CD14-positive monocyte (primary cell): ENCODE results near the gene OPN5. TPM values are rescaled to one million over a fixed set of nuclear protein-coding genes. Genes with fewer than 3 reads are reported as not detected.
A peak's percentile ranks its signal among the peaks of the same experiment; 100 is the strongest.

Experiments
- DNase-seq, 3 donors: peaks; one replicate each; pipeline ENCODE4 v3.0.0-alpha.2; 2011 to 2022
- H2AFZ ChIP-seq: 2 replicates; pipeline ENCODE4 v1.6.0; 2012; ENCODE audit warnings: mild to moderate bottlenecking, low read depth, low read length, inconsistent platforms; ENCODE audit not compliant: insufficient read depth, poor library complexity, severe bottlenecking
- H3K27ac ChIP-seq, 2 donors: 1 replicate in 1 of 2; 2 replicates in 1 of 2; pipeline ENCODE4 v1.5.1; 2012 to 2013; ENCODE audit warnings: low read length in 2 of 2, control low read depth in 1 of 2, inconsistent platforms in 1 of 2, low read depth in 1 of 2, mild to moderate bottlenecking in 1 of 2
- H3K27me3 ChIP-seq, 2 donors: one replicate each; pipeline versions ENCODE4 v1.6.0 to v1.6.1; 2011 to 2013; ENCODE audit warnings: low read length in 2 of 2; ENCODE audit not compliant: control insufficient read depth in 2 of 2, insufficient read depth in 2 of 2
- H3K36me3 ChIP-seq, 2 donors: replicated peaks in 1 of 2; 1 replicate in 1 of 2; 2 replicates in 1 of 2; pipeline versions ENCODE4 v1.5.1 to v1.6.1; 2012 to 2013; ENCODE audit warnings: low read length in 2 of 2, control low read depth in 1 of 2, inconsistent platforms in 1 of 2, mild to moderate bottlenecking in 1 of 2; ENCODE audit not compliant: insufficient read depth in 2 of 2, control insufficient read depth in 1 of 2
- H3K4me1 ChIP-seq, 2 donors: 1 replicate in 1 of 2; 2 replicates in 1 of 2; pipeline versions ENCODE4 v1.5.1 to v1.6.1; 2012 to 2013; ENCODE audit warnings: low read length in 2 of 2, control low read depth in 1 of 2, inconsistent platforms in 1 of 2, mild to moderate bottlenecking in 1 of 2, moderate library complexity in 1 of 2; ENCODE audit not compliant: insufficient read depth in 2 of 2, control insufficient read depth in 1 of 2
- H3K4me2 ChIP-seq: replicated peaks from 2 replicates; pipeline ENCODE3; 2012; ENCODE audit warnings: low read length, moderate library complexity, mild to moderate bottlenecking; ENCODE audit not compliant: poor library complexity, severe bottlenecking; ENCODE audit errors: extremely low read depth
- H3K4me3 ChIP-seq, 3 experiments: fragments of 200-600 bp in 1 of 3; sonication (generic) in 1 of 3; replicated peaks in 1 of 3; 1 replicate in 2 of 3; 2 replicates in 1 of 3; pipeline ENCODE4 v1.5.1; 2011 to 2013; ENCODE audit warnings: low read length in 3 of 3, mild to moderate bottlenecking in 3 of 3, control low read depth in 2 of 3, low read depth in 2 of 3, inconsistent platforms in 1 of 3, moderate library complexity in 1 of 3
- H3K79me2 ChIP-seq: 2 replicates; pipeline ENCODE4 v1.6.0; 2012; ENCODE audit warnings: mild to moderate bottlenecking, control low read depth, inconsistent platforms, low read length, moderate library complexity; ENCODE audit not compliant: insufficient read depth
- H3K9ac ChIP-seq: 2 replicates; pipeline ENCODE4 v1.6.0; 2017; ENCODE audit warnings: low read length, mild to moderate bottlenecking; ENCODE audit not compliant: insufficient read depth, poor library complexity, severe bottlenecking
- H3K9me3 ChIP-seq, 2 donors: replicated peaks in 1 of 2; 1 replicate in 1 of 2; 2 replicates in 1 of 2; pipeline versions ENCODE4 v1.5.1 to v1.6.1; 2012 to 2013; ENCODE audit warnings: low read length in 2 of 2, control low read depth in 1 of 2; ENCODE audit not compliant: control insufficient read depth in 1 of 2, insufficient read depth in 1 of 2
- H4K20me1 ChIP-seq: 2 replicates; pipeline ENCODE4 v1.6.0; 2012; ENCODE audit warnings: mild to moderate bottlenecking, low read length, control low read depth, moderate library complexity; ENCODE audit not compliant: insufficient read depth
- H3K27ac Mint-ChIP-seq, 7 donors: one replicate each; pipeline ENCODE4 v1.8.0; 2020; ENCODE audit warnings: mild to moderate bottlenecking in 7 of 7, mixed read lengths in 7 of 7, moderate library complexity in 6 of 7, inconsistent platforms in 2 of 7
- H3K27me3 Mint-ChIP-seq, 3 donors: one replicate each; pipeline ENCODE4 v1.8.0; 2021 to 2022; ENCODE audit warnings: low read depth in 3 of 3, mild to moderate bottlenecking in 3 of 3, mixed read lengths in 3 of 3, moderate library complexity in 3 of 3, inconsistent platforms in 1 of 3
- H3K36me3 Mint-ChIP-seq, 2 donors: one replicate each; pipeline ENCODE4 v1.8.0; 2020; ENCODE audit warnings: mixed read lengths in 2 of 2, inconsistent platforms in 1 of 2, mild to moderate bottlenecking in 1 of 2
- H3K4me1 Mint-ChIP-seq: one replicate; pipeline ENCODE4 v1.8.0; 2020; ENCODE audit warnings: mild to moderate bottlenecking, mixed read lengths
- H3K4me3 Mint-ChIP-seq, 2 donors: one replicate each; pipeline ENCODE4 v1.8.0; 2020; ENCODE audit warnings: mild to moderate bottlenecking in 2 of 2, mixed read lengths in 2 of 2, moderate library complexity in 1 of 2
- H3K9me3 Mint-ChIP-seq, 7 donors: one replicate each; pipeline ENCODE4 v1.8.0; 2020 to 2022; ENCODE audit warnings: mixed read lengths in 7 of 7, mild to moderate bottlenecking in 6 of 7, moderate library complexity in 6 of 7, inconsistent platforms in 2 of 7
- CTCF ChIP-seq: fragments of 200-600 bp; IDR thresholded peaks from one replicate; pipeline ENCODE4 v1.8.0; 2022; ENCODE audit warnings: antibody characterized with exemption, mild to moderate bottlenecking
- WGBS: methylation state at CpG from one replicate; pipeline ENCODE4 v1.1.5; 2013; ENCODE audit warnings: missing lambda C conversion rate; ENCODE audit not compliant: insufficient coverage; 5-methylcytosine and 5-hydroxymethylcytosine counted together
- intact Hi-C, 2 donors: fragments of 100-400 bp; cut with micrococcal nuclease; formaldehyde crosslinking; loops; one replicate each; pipeline versions ENCODE4 v1.15.0 to v1.15.1; 2023
- polyA plus RNA-seq, 3 donors: library from polyadenylated mRNA; depleted of rRNA in 1 of 3; unstranded in 2 of 3; stranded (reverse) in 1 of 3; fragments of 300-500 nt in 2 of 3; fragments of >200 nt in 1 of 3; fragmentation: Illumina TruSeq in 2 of 3; gene quantifications; 1 replicate in 2 of 3; 2 replicates in 1 of 3; pipeline ENCODE4 v1.2.3, GENCODE V29; 2012 to 2021

OPN5 gene
- polyA plus RNA-seq, 3 donors = not detected

- Mint-ChIP-seq H3K9me3 (no peaks in the 10 kb centered on the region), H3K4me3 (no peak overlapping the region), H3K4me1 (peaks cover 4% of the 10 kb centered on the region), H3K27me3 (peaks cover 2 to 11% (median 2%) of the 10 kb centered on the region in 3 donors), H3K36me3 (no peaks in the 10 kb centered on the region), H3K27ac (no peak overlapping the region)
- Histone ChIP-seq H3K27me3 (peaks cover 0 to 2% of the 10 kb centered on the region in 2 donors), H3K79me2 (no peaks in the 10 kb centered on the region), H3K36me3 (no peaks in the 10 kb centered on the region), H4K20me1 (no peaks in the 10 kb centered on the region), H3K4me1 (no peaks in the 10 kb centered on the region), H3K4me3 (no peak overlapping the region), H3K9me3 (no peaks in the 10 kb centered on the region), H2AFZ (no peak overlapping the region), H3K27ac (no peak overlapping the region), H3K4me2 (no peak overlapping the region), H3K9ac (no peak overlapping the region)
- intact Hi-C loops = loop anchor here in 1 of 2 donors (5.0 to 10.0 kb wide), 2 partner anchors 370 to 1622 kb away; no protein-coding TSS in a partner anchor
- DNase-seq = no peak
- WGBS = no CpG with 5 or more reads among the region's 2 CpGs
- TF ChIP-seq CTCF = no peak
Measured at GRCh38 chr6:47785182-47785581, 3.4 kb downstream of the OPN5 start.

- intact Hi-C loops = loop anchor here in 1 of 2 donors (5.0 to 10.0 kb wide), 2 partner anchors 373 to 1619 kb away; no protein-coding TSS in a partner anchor
- H3K4me2 ChIP-seq = no peak overlapping the region
- no peaks in the 10 kb centered on the region for H3K36me3 Mint-ChIP-seq
Measured at GRCh38 chr6:47787620-47788497, 6.0 kb downstream of the OPN5 start.

More at GRCh38 chr6:47787620-47788497, 6.0 kb downstream of the OPN5 start:
- H3K4me3 ChIP-seq = no peak overlapping the region
- 15% methylated on average over 13 of the region's 20 CpGs for WGBS
- no peak overlapping the region for H3K9ac ChIP-seq
- H2AFZ ChIP-seq = no peak overlapping the region
- Mint-ChIP-seq H3K27ac (no peak overlapping the region), H3K4me3 (no peak overlapping the region), H3K9me3 (no peaks in the 10 kb centered on the region), H3K27me3 (peaks cover 0 to 11% (median 5%) of the 10 kb centered on the region in 3 donors), H3K4me1 (peaks cover 1% of the 10 kb centered on the region)
- no peaks in the 10 kb centered on the region for H4K20me1 ChIP-seq
- H3K9me3 ChIP-seq = no peaks in the 10 kb centered on the region
- peak in 2 of 3 donors; percentile 23 to 34 for DNase-seq
- peak; percentile 94 for TF ChIP-seq CTCF
- H3K27me3 ChIP-seq = peaks cover 0 to 2% of the 10 kb centered on the region in 2 donors
- no peak overlapping the region for H3K27ac ChIP-seq
- no peaks in the 10 kb centered on the region for H3K4me1 ChIP-seq
- H3K36me3 ChIP-seq = no peaks in the 10 kb centered on the region
- no peaks in the 10 kb centered on the region for H3K79me2 ChIP-seq
